Glutamatergic neuron (in vitro differentiated cells): ENCODE data around the gene PSD2. TPM values are rescaled to one million over a fixed set of nuclear protein-coding genes. Genes with fewer than 3 reads are reported as not detected.
"Not testable (repeated sequence)": the region's sequence is repeated elsewhere in the genome, so short reads cannot be mapped to it uniquely, and the experiment has no call there.

Source experiments
- DNase-seq: peaks from one replicate; pipeline ENCODE4 v3.0.0; 2022
- H3K27ac Mint-ChIP-seq: one replicate; pipeline ENCODE4 v1.8.0; 2020; ENCODE audit warnings: mild to moderate bottlenecking, mixed read lengths, inconsistent platforms; ENCODE audit not compliant: unreplicated experiment
- H3K27me3 Mint-ChIP-seq: one replicate; pipeline ENCODE4 v1.8.0; 2020; ENCODE audit warnings: mild to moderate bottlenecking, moderate library complexity, mixed read lengths, inconsistent platforms; ENCODE audit not compliant: unreplicated experiment
- H3K36me3 Mint-ChIP-seq: one replicate; pipeline ENCODE4 v1.8.0; 2020; ENCODE audit warnings: mild to moderate bottlenecking, mixed read lengths, inconsistent platforms; ENCODE audit not compliant: unreplicated experiment
- H3K4me1 Mint-ChIP-seq: one replicate; pipeline ENCODE4 v1.8.0; 2020; ENCODE audit warnings: mild to moderate bottlenecking, low read depth, mixed read lengths, inconsistent platforms; ENCODE audit not compliant: unreplicated experiment
- H3K4me3 Mint-ChIP-seq: one replicate; pipeline ENCODE4 v1.8.0; 2020; ENCODE audit warnings: mild to moderate bottlenecking, mixed read lengths, inconsistent platforms; ENCODE audit not compliant: unreplicated experiment
- H3K9me3 Mint-ChIP-seq: one replicate; pipeline ENCODE4 v1.8.0; 2020; ENCODE audit warnings: mild to moderate bottlenecking, moderate library complexity, mixed read lengths, inconsistent platforms; ENCODE audit not compliant: unreplicated experiment
- total RNA-seq: library from RNA; stranded (reverse); fragmentation: NEBNext Ultra II Directional; extraction: Animal tissue kit (Norgen Biotek cat#: 25700); gene quantifications from one replicate; pipeline ENCODE4 v1.2.1, GENCODE V29; 2021; ENCODE audit not compliant: unreplicated experiment
- TF ChIP-seq, protein P1 (sequence below): fragments of 200-600 bp; sonication (generic); IDR thresholded peaks from one replicate; pipeline ENCODE4 v1.5.0; 2021; ENCODE audit not compliant: partially characterized antibody, unreplicated experiment

The PSD2 gene
- total RNA-seq, 1 donor from 2014 or later = 2.3 TPM

DNA sequence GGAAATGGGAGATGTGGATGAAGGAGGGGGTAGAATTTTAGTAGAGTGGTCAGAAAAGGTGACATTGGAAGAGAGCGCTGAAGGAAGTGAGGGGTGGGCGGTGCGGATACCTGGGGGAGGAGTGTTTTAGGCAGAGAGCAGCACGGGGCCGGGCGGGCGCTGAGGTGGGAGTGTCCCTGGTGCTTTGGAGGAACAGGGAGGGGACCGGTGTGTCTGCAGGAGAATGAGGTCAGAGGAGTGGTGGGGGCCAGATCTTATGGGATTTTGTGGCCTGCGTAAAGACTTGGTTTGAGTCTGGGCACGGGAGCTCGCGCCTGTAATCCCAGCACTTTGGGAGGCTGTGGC lies 5.8 kb upstream of the PSD2 start:
- H3K27ac Mint-ChIP-seq = no peak overlapping the region
- TF ChIP-seq, protein P1, sequence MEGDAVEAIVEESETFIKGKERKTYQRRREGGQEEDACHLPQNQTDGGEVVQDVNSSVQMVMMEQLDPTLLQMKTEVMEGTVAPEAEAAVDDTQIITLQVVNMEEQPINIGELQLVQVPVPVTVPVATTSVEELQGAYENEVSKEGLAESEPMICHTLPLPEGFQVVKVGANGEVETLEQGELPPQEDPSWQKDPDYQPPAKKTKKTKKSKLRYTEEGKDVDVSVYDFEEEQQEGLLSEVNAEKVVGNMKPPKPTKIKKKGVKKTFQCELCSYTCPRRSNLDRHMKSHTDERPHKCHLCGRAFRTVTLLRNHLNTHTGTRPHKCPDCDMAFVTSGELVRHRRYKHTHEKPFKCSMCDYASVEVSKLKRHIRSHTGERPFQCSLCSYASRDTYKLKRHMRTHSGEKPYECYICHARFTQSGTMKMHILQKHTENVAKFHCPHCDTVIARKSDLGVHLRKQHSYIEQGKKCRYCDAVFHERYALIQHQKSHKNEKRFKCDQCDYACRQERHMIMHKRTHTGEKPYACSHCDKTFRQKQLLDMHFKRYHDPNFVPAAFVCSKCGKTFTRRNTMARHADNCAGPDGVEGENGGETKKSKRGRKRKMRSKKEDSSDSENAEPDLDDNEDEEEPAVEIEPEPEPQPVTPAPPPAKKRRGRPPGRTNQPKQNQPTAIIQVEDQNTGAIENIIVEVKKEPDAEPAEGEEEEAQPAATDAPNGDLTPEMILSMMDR = no peak
- H3K9me3 Mint-ChIP-seq = peaks cover 9% of the 10 kb centered on the region
- peaks cover 19% of the 10 kb centered on the region for H3K27me3 Mint-ChIP-seq
- H3K4me1 Mint-ChIP-seq = no peaks in the 10 kb centered on the region
- peaks cover 12% of the 10 kb centered on the region for H3K36me3 Mint-ChIP-seq
- no peak overlapping the region for H3K4me3 Mint-ChIP-seq
- DNase-seq = no peak

DNA sequence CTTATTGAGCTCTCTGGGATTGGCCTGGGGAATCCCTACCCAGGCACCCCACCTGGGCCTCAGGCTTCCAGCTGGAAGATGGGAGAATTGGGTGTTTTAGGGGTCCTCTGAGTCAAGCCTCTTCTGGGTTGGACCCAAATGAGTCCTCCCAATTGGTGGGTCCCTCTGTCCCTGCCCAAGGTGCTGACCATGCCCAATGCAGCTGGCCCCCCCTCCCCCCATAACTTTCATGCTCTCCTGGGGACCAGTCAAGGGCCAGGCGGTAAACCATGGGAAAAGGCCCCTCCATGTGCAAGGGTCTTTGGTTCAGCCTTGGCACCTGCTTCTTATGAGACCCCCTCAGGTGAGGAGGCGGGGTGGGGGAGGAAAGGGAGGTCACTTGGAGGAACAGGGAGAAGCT lies 3.4 kb upstream of the PSD2 start:
- Mint-ChIP-seq H3K4me3 (no peak overlapping the region), H3K27me3 (peaks cover 23% of the 10 kb centered on the region), H3K4me1 (no peaks in the 10 kb centered on the region), H3K36me3 (peaks cover 12% of the 10 kb centered on the region), H3K27ac (no peak overlapping the region), H3K9me3 (peaks cover 11% of the 10 kb centered on the region)
- TF ChIP-seq, protein P1 = no peak
- no peak for DNase-seq

DNA sequence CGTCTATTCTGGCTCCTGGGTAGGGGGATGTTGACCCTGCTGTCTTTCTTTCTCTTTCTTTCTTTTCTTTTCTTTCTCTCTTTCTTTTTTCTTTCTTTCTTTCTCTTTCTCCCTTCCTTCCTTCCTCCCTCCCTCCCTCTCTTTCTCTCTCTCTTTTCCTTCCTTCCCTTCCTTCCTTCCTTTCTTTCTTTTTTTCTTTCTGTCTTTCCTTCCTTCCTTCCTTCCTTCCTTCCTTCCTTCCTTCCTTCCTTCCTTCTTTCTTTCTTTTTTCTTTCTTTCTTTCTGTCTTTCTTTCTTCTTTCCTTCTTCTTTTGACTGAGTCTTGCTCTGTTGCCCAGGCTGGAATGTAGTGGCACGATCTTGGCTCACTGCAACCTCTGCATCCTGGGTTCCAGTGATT lies 3.0 kb upstream of the PSD2 start:
- not testable (repeated sequence) for H3K9me3 Mint-ChIP-seq, H3K27ac Mint-ChIP-seq, H3K4me3 Mint-ChIP-seq, DNase-seq, H3K4me1 Mint-ChIP-seq
- Mint-ChIP-seq H3K27me3 (peaks cover 25% of the 10 kb centered on the region), H3K36me3 (peaks cover 12% of the 10 kb centered on the region)

DNA sequence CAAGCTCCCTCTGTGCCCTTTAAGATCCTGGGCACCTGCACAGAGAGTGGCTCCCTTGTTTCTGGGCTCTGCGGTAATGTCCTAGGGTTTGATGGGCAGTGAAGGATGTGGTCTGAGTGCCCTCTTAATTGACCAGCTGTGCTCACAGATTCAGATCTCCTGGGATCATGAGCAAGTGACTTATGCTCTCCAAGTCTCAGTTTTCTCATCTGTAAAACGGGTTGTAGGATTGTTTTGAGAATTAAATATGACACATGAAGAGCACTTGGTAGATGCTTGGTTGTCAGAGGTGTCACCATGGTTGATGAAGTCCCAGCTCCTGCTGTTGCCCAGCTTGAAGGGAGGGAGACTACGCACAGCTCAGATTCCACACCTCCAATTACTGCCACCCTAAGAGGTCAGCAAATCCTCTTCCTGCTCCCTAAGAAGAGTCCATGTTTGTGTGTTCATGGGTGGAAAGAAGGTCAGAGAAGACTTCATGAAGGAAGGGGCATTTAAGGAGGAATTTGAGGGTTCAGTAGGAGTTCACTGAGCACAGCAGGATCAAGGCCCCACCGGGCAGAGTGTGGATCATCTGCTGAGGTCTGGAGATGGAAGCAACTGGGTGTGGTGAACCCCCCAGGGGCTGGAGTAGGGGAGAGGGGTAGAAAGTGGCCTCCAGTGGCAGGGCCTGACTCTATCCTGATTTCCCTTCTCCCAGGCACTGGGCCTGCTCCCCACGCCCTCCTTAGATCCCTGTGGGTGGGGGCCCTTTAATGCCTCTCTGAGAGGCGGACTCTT lies 1.4 kb upstream of the PSD2 start:
- Mint-ChIP-seq H3K4me3 (peak overlapping the region; percentile 71), H3K27ac (no peak overlapping the region), H3K4me1 (peaks cover 3% of the 10 kb centered on the region), H3K36me3 (peaks cover 12% of the 10 kb centered on the region), H3K9me3 (peaks cover 9% of the 10 kb centered on the region), H3K27me3 (peaks cover 27% of the 10 kb centered on the region)
- no peak for DNase-seq
- TF ChIP-seq, protein P1 = no peak

DNA sequence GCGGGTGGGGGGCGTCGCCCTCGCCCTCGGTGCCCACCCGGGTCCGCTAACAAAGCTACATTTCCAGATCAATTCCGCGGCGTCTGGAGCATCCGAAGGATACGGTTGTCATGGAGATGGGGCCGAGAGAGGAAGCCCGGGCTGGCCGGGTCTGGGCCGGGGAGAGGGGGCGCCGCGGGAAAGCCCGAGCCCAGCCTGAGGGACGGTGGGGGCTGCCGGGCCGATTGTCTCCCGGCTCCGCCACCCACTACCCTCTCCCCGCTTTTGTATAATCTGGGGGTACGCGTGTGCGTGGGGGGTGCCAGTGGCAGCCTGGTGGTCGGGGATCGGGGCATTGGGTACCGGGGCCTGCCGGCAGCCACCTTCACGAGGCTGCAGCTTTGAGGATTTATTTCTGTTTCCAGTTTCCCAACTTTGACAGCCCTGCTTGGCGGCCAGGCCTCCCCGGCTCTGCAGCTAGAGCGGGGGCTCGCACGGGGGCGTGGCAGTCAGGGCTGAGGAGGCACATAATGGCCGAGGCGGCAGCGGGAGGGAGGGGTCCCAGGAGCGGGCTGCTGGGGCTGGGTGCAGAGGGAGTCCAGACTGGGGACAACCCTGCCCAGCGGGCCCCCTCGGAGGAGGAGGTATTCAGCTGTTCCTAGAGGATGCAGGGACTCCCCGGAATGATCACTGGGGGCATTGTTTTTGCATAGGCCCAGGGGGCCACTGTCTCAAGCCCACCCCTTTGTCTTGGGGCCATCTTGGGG lies 626 bp downstream of the PSD2 start:
- peak; percentile 55 for DNase-seq
- peaks cover 22% of the 10 kb centered on the region for H3K27me3 Mint-ChIP-seq
- H3K4me3 Mint-ChIP-seq = peak overlapping the region; percentile 77
- peaks cover 7% of the 10 kb centered on the region for H3K9me3 Mint-ChIP-seq
- peaks cover 3% of the 10 kb centered on the region for H3K4me1 Mint-ChIP-seq
- H3K27ac Mint-ChIP-seq = peak overlapping the region; percentile 52
- H3K36me3 Mint-ChIP-seq = peaks cover 5% of the 10 kb centered on the region
- TF ChIP-seq, protein P1 = no peak
